GM12892 (cell line): ENCODE results near the gene SEPTIN7.

Experiments
- POLR2A ChIP-seq: IDR thresholded peaks from 2 replicates; pipeline ENCODE4 v1.6.1; 2011; ENCODE audit warnings: low read depth, low read length, control low read depth
- POLR2AphosphoS5 ChIP-seq: IDR thresholded peaks from 2 replicates; pipeline ENCODE4 v1.6.1; 2011; ENCODE audit warnings: low read depth, low read length, control low read depth
- TAF1 ChIP-seq: IDR thresholded peaks from 2 replicates; pipeline ENCODE4 v1.6.1; 2011; ENCODE audit warnings: low read depth, mild to moderate bottlenecking, control low read depth, low read length, borderline replicate concordance

DNA sequence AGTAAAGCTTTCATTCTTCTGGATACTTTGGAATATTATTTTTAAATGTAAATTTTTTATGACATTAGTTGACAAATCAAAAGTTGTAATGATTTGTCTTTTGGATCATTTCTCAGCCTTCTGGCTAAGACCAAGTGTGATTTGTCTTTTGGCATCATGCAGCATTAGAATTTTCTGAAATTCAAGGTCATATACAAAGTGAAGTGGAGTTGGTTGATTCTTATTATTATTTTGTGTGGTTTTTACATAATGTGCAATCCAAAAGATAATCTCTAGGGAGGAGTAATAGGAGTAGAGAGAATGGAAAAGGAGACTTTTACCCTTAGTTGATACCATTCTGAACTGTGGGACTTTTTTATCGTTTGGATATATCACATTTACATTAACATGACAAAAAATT, 24.2 kb upstream of the SEPTIN7 start:
- TF ChIP-seq POLR2A (no peak), POLR2AphosphoS5 (no peak), TAF1 (no peak)
